Neutrophil (primary cell): Measurements from ENCODE around the gene CFDP1.
A peak's percentile ranks its signal among the peaks of the same experiment; 100 is the strongest.

Source experiments
- H3K27ac ChIP-seq: fragments of 200-600 bp; sonication (generic); 2 replicates; pipeline ENCODE4 v1.5.1; 2016; ENCODE audit warnings: mild to moderate bottlenecking, moderate library complexity
- H3K27me3 ChIP-seq: fragments of 200-600 bp; sonication (generic); 2 replicates; pipeline ENCODE4 v1.6.0; 2016; ENCODE audit warnings: mild to moderate bottlenecking
- H3K36me3 ChIP-seq: fragments of 200-600 bp; sonication (generic); 2 replicates; pipeline ENCODE4 v1.5.1; 2017
- H3K4me1 ChIP-seq, 2 experiments: fragments of 200-600 bp in 1 of 2; sonication (generic) in 1 of 2; 1 replicate in 1 of 2; 2 replicates in 1 of 2; pipeline versions ENCODE4 v1.5.1 to v1.6.1; 2013 to 2016; ENCODE audit warnings: low read depth in 1 of 2, low read length in 1 of 2, mild to moderate bottlenecking in 1 of 2, moderate library complexity in 1 of 2; ENCODE audit not compliant: control insufficient read depth in 1 of 2, insufficient read depth in 1 of 2
- H3K4me3 ChIP-seq, 2 experiments: fragments of 200-600 bp in 1 of 2; sonication (generic) in 1 of 2; 1 replicate in 1 of 2; 2 replicates in 1 of 2; pipeline ENCODE4 v1.5.1; 2013 to 2016; ENCODE audit warnings: low read depth in 1 of 2, low read length in 1 of 2, mild to moderate bottlenecking in 1 of 2, moderate library complexity in 1 of 2
- H3K9me3 ChIP-seq: fragments of 200-600 bp; sonication (generic); 2 replicates; pipeline ENCODE4 v1.5.1; 2016
- TF ChIP-seq, protein P1 (sequence below): fragments of 200-600 bp; sonication (generic); IDR thresholded peaks from 2 replicates; pipeline ENCODE4 v1.5.1; 2016; ENCODE audit warnings: antibody characterized with exemption

Gene CFDP1

DNA sequence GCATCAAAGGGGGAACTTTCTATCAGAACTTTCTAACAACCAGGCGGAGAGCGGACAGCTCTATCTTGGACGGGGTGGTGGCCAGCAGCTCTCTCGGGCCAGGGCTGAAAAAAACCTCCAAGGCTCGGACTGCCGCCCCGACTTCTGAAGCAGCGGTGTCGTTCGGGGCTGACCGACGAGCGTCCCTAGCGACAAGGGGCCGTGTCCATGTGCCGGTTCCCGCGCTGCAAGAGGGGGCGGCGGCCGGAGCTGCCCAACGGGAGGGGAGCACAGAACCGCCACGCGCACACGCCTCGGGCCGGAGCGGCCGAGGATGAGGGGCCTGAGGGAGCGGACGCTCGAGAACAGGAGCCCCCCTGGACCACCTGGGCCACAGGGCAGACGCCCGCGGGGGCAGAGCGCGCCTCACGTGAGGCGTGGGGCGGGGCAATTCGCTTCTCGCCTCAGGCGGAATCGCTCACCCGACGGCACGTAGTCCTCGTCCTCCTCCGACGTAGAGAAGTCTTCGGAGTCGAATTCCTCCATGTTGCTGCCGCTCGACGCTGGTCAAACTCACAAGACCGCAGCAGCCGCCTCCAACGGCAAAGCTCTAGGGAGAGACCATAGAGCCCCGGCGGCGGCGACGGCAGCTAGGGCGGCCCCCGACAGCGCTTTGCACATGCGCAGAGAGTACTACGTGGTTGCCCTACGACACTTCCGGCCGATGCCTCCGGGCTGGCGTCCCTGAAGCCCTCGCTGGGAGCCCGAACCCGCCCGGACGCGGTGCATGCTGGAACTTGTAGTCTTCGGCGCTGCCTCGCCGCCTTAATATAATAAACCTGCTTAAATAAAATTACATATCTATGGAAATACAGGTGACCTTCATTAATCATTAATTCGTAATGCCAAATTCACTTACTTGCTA, at the start of gene CFDP1:
CFDP1 (minus strand) TSS at position 676 of the 904 bp plus-strand sequence; CDS start at position 525, 151 bp downstream.
- Histone ChIP-seq H3K27me3 (no peaks in the 10 kb centered on the region), H3K36me3 (no peaks in the 10 kb centered on the region), H3K9me3 (no peaks in the 10 kb centered on the region), H3K27ac (peak within 1 kb of the TSS; percentile 83), H3K4me3 (peak within 1 kb of the TSS; percentile 83 to 84), H3K4me1 (peaks cover 16 to 18% of the 10 kb centered on the region in 2 experiments)
- TF ChIP-seq, protein P1, sequence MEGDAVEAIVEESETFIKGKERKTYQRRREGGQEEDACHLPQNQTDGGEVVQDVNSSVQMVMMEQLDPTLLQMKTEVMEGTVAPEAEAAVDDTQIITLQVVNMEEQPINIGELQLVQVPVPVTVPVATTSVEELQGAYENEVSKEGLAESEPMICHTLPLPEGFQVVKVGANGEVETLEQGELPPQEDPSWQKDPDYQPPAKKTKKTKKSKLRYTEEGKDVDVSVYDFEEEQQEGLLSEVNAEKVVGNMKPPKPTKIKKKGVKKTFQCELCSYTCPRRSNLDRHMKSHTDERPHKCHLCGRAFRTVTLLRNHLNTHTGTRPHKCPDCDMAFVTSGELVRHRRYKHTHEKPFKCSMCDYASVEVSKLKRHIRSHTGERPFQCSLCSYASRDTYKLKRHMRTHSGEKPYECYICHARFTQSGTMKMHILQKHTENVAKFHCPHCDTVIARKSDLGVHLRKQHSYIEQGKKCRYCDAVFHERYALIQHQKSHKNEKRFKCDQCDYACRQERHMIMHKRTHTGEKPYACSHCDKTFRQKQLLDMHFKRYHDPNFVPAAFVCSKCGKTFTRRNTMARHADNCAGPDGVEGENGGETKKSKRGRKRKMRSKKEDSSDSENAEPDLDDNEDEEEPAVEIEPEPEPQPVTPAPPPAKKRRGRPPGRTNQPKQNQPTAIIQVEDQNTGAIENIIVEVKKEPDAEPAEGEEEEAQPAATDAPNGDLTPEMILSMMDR: peak; percentile 40

DNA sequence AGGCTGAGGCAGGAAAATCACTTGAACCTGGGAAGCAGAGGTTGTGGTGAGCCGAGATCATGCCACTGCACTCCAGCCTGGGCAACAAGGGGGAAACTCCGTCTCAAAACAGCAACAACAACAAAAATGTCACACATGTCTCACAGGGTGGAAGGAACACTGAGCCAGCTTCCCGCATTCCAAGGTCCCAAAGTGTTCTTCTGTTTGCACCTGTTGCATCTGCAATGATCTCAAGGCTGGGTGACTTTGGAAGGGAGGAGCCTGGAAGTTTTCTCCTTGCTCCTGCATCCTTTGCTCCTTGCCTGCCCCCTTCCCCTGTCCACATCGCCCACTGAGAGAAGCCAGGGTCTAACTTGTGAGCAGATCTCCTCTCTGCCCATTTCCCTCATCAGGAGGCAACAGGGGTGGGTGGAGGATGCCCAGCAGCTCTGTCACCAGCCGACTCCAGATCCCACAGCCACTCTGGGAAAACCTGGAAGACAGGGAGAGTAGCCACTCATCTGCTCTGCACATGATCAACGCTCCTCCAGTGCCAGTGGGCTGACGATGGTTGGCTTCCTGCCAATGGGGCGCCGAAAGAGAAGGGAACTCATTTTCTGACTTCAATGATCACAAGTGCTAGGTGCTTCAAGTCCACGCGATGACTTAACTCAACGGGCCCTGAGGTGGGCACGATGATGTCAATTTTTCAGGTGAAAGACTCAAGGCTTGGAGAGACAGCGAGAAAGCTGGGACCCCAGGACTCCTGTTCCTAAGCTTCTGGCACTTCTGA, 49.3 kb upstream of the CFDP1 start:
- TF ChIP-seq, protein P1: no peak
- H3K4me1 ChIP-seq: no peaks in the 10 kb centered on the region

GRCh38 chr16:75481475-75481874, 48.2 kb upstream of the CFDP1 start:
- no peaks in the 10 kb centered on the region for H3K4me1 ChIP-seq
- TF ChIP-seq, protein P1: no peak
- H3K36me3 ChIP-seq: no peaks in the 10 kb centered on the region
- H3K27ac ChIP-seq: no peak overlapping the region
- peaks cover 7% of the 10 kb centered on the region for H3K27me3 ChIP-seq
- no peaks in the 10 kb centered on the region for H3K9me3 ChIP-seq
- no peak overlapping the region for H3K4me3 ChIP-seq

More for the DNA sequence above, 49.3 kb upstream of the CFDP1 start:
- Histone ChIP-seq H3K36me3 (no peaks in the 10 kb centered on the region), H3K9me3 (no peaks in the 10 kb centered on the region), H3K27me3 (peaks cover 2% of the 10 kb centered on the region), H3K4me3 (no peak overlapping the region), H3K27ac (no peak overlapping the region)

GRCh38 chr16:75479421-75479990, 46.2 kb upstream of the CFDP1 start:
- H3K4me1 ChIP-seq: no peaks in the 10 kb centered on the region
- TF ChIP-seq, protein P1: no peak
- H3K27ac ChIP-seq: no peak overlapping the region
- no peaks in the 10 kb centered on the region for H3K9me3 ChIP-seq
- H3K36me3 ChIP-seq: no peaks in the 10 kb centered on the region
- H3K4me3 ChIP-seq: no peak overlapping the region
- peaks cover 7% of the 10 kb centered on the region for H3K27me3 ChIP-seq

GRCh38 chr16:75478480-75479345, 45.4 kb upstream of the CFDP1 start:
- no peak overlapping the region for H3K4me3 ChIP-seq
- TF ChIP-seq, protein P1: no peak

More at GRCh38 chr16:75478480-75479345, 45.4 kb upstream of the CFDP1 start:
- Histone ChIP-seq H3K9me3 (no peaks in the 10 kb centered on the region), H3K4me1 (no peaks in the 10 kb centered on the region), H3K27me3 (peaks cover 7% of the 10 kb centered on the region), H3K27ac (no peak overlapping the region), H3K36me3 (no peaks in the 10 kb centered on the region)
